Cardiac muscle cell (in vitro differentiated cells and primary cell): ENCODE measurements around the gene PRRT1. TPM values are rescaled to one million over a fixed set of nuclear protein-coding genes. Genes with fewer than 3 reads are reported as not detected.

ENCODE experiments used
- DNase-seq, 2 donors: peaks; one replicate each; pipeline versions ENCODE4 v3.0.0 to v3.0.0-alpha.2; 2010 to 2017; ENCODE audit warnings: low read depth in 1 of 2, low spot score in 1 of 2
- H3K27ac ChIP-seq: fragments of 200-600 bp; sonication (generic); 2 replicates; pipeline ENCODE4 v1.5.1; 2016
- H3K27me3 ChIP-seq: fragments of 200-600 bp; sonication (generic); 2 replicates; pipeline ENCODE4 v1.6.0; 2016; ENCODE audit warnings: control low read depth
- H3K36me3 ChIP-seq: fragments of 200-600 bp; sonication (generic); 2 replicates; pipeline ENCODE4 v1.5.1; 2016; ENCODE audit warnings: control low read depth
- H3K4me1 ChIP-seq: fragments of 200-600 bp; sonication (generic); 2 replicates; pipeline ENCODE4 v1.8.1; 2017; ENCODE audit warnings: low read depth, mild to moderate bottlenecking, mixed run types
- H3K4me3 ChIP-seq: fragments of 200-600 bp; sonication (generic); 2 replicates; pipeline ENCODE4 v1.5.1; 2016; ENCODE audit warnings: mild to moderate bottlenecking
- H3K9me3 ChIP-seq: fragments of 200-600 bp; sonication (generic); 2 replicates; pipeline ENCODE4 v1.5.1; 2017; ENCODE audit warnings: low read depth, mild to moderate bottlenecking, control low read depth
- CTCF ChIP-seq: IDR thresholded peaks from 2 replicates; pipeline ENCODE4 v1.5.1; 2012; ENCODE audit warnings: low read depth, mild to moderate bottlenecking, low read length
- polyA plus RNA-seq: library from polyadenylated mRNA; unstranded; fragments of >200 nt; fragmentation: Nextera tagmentation; extraction: Ambion mirVana; gene quantifications from 2 replicates; pipeline ENCODE4 v1.2.1, GENCODE V29; 2016
- total RNA-seq: library from RNA; depleted of rRNA; stranded (reverse); fragments of >200 nt; gene quantifications from 2 replicates; pipeline ENCODE4 v1.2.3, GENCODE V29; 2016

The PRRT1 gene
- total and polyA plus RNA-seq, 2 experiments from 2014 or later = 4.4 to 4.9 TPM

- peak overlapping the region; percentile 57 for H3K4me3 ChIP-seq
- no peaks in the 10 kb centered on the region for H3K9me3 ChIP-seq
- peaks cover 18% of the 10 kb centered on the region for H3K4me1 ChIP-seq
- no peak for TF ChIP-seq CTCF
- no peak for DNase-seq
- H3K27me3 ChIP-seq = no peaks in the 10 kb centered on the region
- peak overlapping the region; percentile 93 for H3K27ac ChIP-seq
- H3K36me3 ChIP-seq = no peaks in the 10 kb centered on the region
Measured at GRCh38 chr6:32126880-32127279, 24.9 kb downstream of the PRRT1 start.

DNA sequence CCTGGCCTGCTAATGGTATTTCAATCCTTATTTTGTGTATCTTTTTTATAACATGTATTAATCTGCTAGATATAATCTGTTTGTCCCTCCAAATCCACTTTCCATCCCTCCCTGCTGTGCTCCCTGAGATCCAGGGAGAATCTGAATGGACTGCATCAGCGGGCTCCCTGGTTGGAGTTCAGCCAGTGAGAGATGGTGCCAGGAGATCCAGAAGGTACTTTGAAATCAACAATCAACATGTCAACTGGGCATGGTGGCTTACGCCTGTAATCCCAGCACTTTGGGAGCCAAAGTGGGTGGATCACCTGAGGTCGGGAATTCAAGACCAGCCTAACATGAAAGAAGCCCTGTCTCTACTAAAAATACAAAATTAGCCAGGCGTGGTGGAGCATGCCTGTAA is 28.1 kb downstream of the PRRT1 start:
- H3K4me3 ChIP-seq = no peak overlapping the region
- no peak overlapping the region for H3K27ac ChIP-seq
- TF ChIP-seq CTCF = no peak
- no peaks in the 10 kb centered on the region for H3K27me3 ChIP-seq
- H3K9me3 ChIP-seq = no peaks in the 10 kb centered on the region
- peaks cover 7% of the 10 kb centered on the region for H3K36me3 ChIP-seq
- peaks cover 11% of the 10 kb centered on the region for H3K4me1 ChIP-seq
- DNase-seq = no peak

DNA sequence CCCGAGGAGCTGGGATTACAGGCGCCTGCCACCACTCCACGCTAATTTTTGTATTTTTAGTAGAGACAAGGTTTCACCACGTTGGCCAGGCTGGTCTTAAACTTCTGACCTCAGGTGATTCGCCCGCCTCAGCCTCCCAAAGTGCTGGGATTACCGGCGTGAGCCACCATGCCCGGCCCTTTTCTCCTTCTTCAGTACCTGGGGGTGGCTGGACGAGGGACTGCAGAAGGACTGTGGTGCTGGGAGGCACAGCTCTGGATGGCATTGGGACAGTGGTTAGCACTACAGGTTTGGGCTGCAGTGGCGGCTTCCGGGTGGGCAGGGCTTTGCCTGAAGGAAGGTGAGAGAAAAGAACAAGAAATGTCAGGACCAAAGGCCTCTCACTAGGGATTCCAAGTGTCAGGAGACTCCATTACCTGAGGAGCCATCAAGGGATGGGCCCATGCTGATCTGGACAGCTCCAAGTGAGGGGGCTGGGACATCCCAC is 31.1 kb downstream of the PRRT1 start:
- Histone ChIP-seq H3K9me3 (no peaks in the 10 kb centered on the region), H3K27me3 (no peaks in the 10 kb centered on the region), H3K4me3 (no peak overlapping the region), H3K36me3 (peaks cover 29% of the 10 kb centered on the region), H3K27ac (no peak overlapping the region), H3K4me1 (no peaks in the 10 kb centered on the region)
- no peak for TF ChIP-seq CTCF
- DNase-seq = no peak

DNA sequence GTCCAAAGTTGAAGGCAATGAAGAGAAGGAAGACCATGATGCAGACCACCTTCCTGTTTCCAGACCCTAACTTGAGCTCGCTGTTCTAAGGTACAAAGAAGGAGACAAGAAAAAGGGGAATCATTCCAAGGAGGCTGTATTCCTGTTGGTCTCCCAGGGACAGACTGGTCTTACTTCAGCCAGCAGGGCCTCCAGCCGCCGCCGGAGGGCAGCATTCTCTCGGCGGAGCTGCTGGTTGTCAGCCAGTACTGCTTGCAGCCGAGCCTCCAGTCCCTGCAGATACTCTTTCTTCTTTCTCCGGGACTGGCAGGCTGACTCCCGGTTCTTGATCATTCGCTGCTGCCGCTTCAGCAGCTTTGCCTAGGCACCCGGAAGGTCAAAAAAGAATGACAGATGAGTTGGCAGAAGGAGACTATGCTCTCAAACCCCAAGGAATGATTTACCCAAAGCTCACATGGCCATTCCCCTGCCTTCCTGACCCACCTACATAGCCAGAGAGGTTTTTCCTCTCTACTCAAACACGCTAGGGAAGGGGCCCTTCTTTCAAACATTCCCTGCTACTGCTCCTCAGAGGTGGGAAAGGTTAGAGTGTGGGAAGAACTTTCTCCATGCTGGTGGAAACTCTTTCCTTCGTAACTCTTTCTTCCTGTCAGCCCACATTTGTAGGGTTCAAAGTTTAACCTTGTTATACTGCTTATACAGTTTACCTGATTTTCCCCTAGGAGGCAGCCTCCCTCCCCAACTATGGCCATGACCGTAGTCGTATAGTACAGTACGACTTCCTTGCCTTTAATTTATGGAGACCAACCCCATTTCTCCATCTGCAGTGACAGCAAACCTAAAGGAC is 32.7 kb downstream of the PRRT1 start:
- Histone ChIP-seq H3K9me3 (no peaks in the 10 kb centered on the region), H3K4me1 (no peaks in the 10 kb centered on the region), H3K4me3 (no peak overlapping the region), H3K27me3 (no peaks in the 10 kb centered on the region), H3K27ac (peak overlapping the region; percentile 69), H3K36me3 (peaks cover 31% of the 10 kb centered on the region)
- peak; percentile 86 to 94 for DNase-seq
- TF ChIP-seq CTCF = peak; percentile 98

DNA sequence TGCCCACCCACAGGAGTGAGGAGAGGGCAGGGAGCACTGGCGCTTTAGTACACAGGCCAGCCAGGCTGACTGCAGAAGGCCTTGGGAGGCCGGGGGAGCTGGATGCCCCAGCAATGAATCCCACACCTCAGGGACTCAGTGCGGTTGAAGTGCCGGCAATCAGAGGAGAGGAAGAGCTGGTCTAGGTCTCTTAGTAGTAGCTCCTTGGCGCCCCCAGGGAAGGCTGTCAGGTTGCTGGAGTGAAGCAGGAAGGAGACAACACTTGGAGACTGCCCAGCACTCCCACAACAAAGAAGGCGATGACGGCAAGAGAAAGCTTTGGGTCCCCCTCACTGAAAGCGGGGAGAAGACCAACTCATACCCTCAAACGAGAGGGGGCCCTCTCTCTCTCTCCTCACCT is 34.3 kb downstream of the PRRT1 start:
- DNase-seq = no peak
- Histone ChIP-seq H3K9me3 (no peaks in the 10 kb centered on the region), H3K36me3 (peaks cover 31% of the 10 kb centered on the region), H3K27me3 (no peaks in the 10 kb centered on the region), H3K27ac (no peak overlapping the region), H3K4me1 (no peaks in the 10 kb centered on the region), H3K4me3 (no peak overlapping the region)
- no peak for TF ChIP-seq CTCF
